GM21447 (cell line): ENCODE measurements around the gene CHRNG.
"Not testable (repeated sequence)": the region's sequence is repeated elsewhere in the genome, so short reads cannot be mapped to it uniquely, and the experiment has no call there.

Experiments used
- ATAC-seq: cut with Tn5 transposase; IDR thresholded peaks from one replicate; pipeline ENCODE4 v1.9.1; 2021; ENCODE audit not compliant: unreplicated experiment

The CHRNG gene

GRCh38 chr2:232526372-232526941, 13.0 kb upstream of the CHRNG start:
- ATAC-seq: no peak

GRCh38 chr2:232527905-232528470, 11.5 kb upstream of the CHRNG start:
- ATAC-seq: no peak

GRCh38 chr2:232528746-232529460, 10.6 kb upstream of the CHRNG start:
- no peak for ATAC-seq

- ATAC-seq: no peak
Measured at GRCh38 chr2:232529806-232530547, 9.5 kb upstream of the CHRNG start.

GRCh38 chr2:232530626-232531260, 8.7 kb upstream of the CHRNG start:
- ATAC-seq: no peak

- no peak for ATAC-seq
Measured at GRCh38 chr2:232532419-232532818, 7.1 kb upstream of the CHRNG start.

- not testable (repeated sequence) for ATAC-seq
Measured at GRCh38 chr2:232532821-232533220, 6.7 kb upstream of the CHRNG start.

- ATAC-seq: no peak
Measured at GRCh38 chr2:232533944-232534710, 5.4 kb upstream of the CHRNG start.

GRCh38 chr2:232534940-232535651, 4.4 kb upstream of the CHRNG start:
- no peak for ATAC-seq

- ATAC-seq: no peak
Measured at GRCh38 chr2:232535761-232536530, 3.5 kb upstream of the CHRNG start.

- ATAC-seq: no peak
Measured at GRCh38 chr2:232537079-232537478, 2.4 kb upstream of the CHRNG start.

- ATAC-seq: no peak
Measured at GRCh38 chr2:232537499-232537898, 2.0 kb upstream of the CHRNG start.

GRCh38 chr2:232538671-232539070, 821 bp upstream of the CHRNG start:
- ATAC-seq: no peak

- ATAC-seq: no peak
Measured at GRCh38 chr2:232540441-232541041, 1.0 kb downstream of the CHRNG start.

GRCh38 chr2:232541195-232541960, 1.9 kb downstream of the CHRNG start:
- no peak for ATAC-seq

GRCh38 chr2:232541961-232542714, 2.6 kb downstream of the CHRNG start:
- no peak for ATAC-seq

GRCh38 chr2:232542715-232543467, 3.4 kb downstream of the CHRNG start:
- no peak for ATAC-seq
